GM10266 (cell line): ENCODE measurements around the gene PNLIPRP2.

Experiments
- DNase-seq: peaks from one replicate; pipeline ENCODE4 v3.0.0; 2012; ENCODE audit errors: extremely low spot score
- TF ChIP-seq, protein P1 (sequence below): IDR thresholded peaks from 2 replicates; pipeline ENCODE4 v1.5.1; 2012; ENCODE audit warnings: mild to moderate bottlenecking, low read depth; ENCODE audit not compliant: control insufficient read depth, insufficient read depth; ENCODE audit errors: missing control alignments

The PNLIPRP2 gene

DNA sequence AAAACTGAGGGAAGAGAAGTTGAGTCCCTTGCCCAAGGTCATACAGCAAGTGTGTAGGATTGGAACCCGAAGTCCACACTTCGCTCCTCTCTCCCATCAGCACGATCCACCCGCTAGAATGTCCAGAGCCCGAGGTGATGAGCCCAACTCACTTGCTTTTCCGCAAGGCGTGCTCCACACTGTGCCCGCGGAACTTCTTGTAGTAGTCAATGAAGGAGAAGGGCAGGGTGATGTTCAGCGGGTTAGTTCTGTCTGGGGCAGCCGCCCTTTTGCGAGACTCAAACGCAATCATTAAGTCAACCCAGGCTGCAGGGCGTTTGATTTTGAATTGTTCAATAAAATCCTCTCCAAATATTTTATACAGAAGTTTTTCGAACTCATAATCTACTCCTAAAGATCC lies 58.6 kb downstream of the PNLIPRP2 start:
- no peak for DNase-seq
- TF ChIP-seq, protein P1, sequence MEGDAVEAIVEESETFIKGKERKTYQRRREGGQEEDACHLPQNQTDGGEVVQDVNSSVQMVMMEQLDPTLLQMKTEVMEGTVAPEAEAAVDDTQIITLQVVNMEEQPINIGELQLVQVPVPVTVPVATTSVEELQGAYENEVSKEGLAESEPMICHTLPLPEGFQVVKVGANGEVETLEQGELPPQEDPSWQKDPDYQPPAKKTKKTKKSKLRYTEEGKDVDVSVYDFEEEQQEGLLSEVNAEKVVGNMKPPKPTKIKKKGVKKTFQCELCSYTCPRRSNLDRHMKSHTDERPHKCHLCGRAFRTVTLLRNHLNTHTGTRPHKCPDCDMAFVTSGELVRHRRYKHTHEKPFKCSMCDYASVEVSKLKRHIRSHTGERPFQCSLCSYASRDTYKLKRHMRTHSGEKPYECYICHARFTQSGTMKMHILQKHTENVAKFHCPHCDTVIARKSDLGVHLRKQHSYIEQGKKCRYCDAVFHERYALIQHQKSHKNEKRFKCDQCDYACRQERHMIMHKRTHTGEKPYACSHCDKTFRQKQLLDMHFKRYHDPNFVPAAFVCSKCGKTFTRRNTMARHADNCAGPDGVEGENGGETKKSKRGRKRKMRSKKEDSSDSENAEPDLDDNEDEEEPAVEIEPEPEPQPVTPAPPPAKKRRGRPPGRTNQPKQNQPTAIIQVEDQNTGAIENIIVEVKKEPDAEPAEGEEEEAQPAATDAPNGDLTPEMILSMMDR: no peak

DNA sequence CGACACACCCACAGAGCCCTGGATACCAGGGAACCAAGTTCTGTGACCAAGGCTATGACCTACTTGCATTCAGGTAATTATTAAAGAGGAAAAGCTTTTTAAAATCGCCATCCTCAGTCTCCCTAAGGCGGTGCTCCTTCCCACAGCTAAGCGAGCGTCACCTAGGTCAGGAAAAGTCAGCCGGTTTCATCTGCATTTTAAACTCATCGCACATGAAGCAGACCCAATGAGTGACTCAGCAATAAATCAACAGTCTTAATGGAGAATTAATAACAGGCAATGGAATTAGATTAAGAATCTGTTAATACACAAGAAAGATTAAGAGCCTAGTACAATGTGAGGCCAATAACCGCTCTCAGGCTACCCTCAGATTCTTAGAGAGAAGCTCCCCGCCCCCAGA lies 62.4 kb downstream of the PNLIPRP2 start:
- TF ChIP-seq, protein P1: no peak
- DNase-seq: no peak

DNA sequence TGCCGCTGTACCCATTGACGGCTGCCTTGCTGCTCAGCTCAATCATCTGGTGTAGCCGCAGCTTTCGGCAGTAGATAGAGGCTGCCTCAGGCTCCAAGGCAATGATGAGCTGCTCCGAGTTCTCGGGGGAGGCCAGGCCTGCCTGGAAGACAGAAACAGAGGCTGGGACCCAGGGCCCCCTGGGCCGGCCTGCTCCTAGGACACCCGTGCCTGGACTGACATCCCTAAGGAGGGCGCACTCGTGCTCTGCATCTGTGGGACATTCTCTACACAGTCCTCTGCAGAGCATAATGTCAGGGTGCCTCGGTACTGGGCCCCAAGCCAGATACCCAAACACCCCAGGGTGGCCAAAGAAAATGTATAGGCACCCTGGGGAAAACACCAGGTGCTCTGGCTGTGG lies 63.1 kb downstream of the PNLIPRP2 start:
- TF ChIP-seq, protein P1: no peak
- DNase-seq: no peak

DNA sequence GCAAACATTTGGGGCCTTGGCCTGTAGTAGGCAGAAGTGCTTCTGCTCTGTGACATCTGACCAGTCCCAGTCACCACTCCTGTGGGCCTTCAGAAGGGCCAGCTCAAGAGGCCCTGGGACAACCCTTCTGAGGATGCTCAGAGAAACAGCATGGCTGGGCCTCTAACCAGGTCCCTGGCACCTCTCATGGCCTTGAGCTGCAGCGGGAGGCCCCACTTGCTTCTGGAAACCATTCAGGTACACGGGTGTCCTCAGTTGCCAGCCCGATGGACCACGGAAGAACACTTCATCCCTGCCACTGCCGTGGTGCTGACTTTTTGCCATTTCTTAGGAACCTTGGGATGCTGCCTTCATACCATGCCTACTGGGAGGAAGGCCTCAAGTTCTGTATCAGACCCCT lies 64.0 kb downstream of the PNLIPRP2 start:
- DNase-seq: no peak
- TF ChIP-seq, protein P1: no peak

DNA sequence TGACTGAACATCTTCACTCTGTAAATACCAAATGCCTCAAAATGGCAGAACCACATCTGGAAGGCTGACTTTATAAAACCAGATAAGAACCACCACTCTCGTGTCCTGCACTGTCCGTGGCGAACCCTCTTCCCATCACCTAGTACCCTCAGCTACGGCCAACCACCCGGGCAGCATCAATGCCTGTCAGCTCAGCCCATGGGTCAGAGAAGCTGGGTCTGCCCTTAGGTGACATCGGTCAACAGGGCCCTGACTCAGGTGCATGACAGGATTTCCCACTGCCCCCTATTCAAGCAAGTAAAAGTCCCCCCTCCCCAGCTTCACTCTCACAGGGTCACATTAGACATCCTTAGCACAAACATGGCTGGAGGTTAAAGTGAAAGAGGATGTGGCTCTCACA lies 65.1 kb downstream of the PNLIPRP2 start:
- TF ChIP-seq, protein P1: no peak
- no peak for DNase-seq

DNA sequence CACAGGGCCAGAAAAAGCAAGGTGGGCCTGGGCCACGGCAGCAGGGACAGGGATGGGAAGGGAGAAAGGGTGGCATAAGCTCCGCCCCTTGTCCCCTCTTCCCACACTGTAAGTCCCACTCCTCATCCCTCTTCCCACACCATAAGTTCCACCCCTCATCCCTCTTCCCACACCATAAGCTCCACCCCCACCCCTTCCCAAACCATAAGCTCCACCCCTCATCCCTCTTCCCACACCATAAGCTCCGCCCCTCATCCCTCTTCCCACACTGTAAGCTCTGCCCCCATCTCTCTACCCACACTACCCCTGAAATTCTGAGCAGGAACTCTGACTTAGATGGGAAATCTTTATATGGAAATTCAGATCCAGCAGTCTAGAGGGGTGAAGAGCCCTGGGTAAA lies 65.9 kb downstream of the PNLIPRP2 start:
- DNase-seq: no peak

DNA sequence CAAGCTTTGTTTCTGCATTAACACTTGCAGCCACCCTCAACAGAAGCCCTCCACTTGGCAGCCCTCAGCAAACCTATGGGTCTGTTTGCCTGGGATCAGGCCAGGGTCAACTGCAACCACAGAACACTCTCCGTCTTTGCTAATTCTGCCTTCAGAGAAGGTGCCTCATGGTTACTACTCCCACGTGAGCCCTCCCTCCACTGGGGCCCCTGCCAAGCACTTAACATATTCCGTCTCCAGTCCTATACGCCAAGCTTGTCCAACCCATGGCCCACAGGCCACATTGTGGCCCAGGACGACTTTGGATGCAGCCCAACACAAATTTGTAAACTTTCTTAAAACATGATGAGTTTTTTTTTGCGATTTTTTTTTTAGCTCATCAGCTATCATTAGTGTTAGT lies 66.9 kb downstream of the PNLIPRP2 start:
- no peak for DNase-seq
- TF ChIP-seq, protein P1: no peak

More for the DNA sequence above, 65.9 kb downstream of the PNLIPRP2 start:
- TF ChIP-seq, protein P1: no peak

DNA sequence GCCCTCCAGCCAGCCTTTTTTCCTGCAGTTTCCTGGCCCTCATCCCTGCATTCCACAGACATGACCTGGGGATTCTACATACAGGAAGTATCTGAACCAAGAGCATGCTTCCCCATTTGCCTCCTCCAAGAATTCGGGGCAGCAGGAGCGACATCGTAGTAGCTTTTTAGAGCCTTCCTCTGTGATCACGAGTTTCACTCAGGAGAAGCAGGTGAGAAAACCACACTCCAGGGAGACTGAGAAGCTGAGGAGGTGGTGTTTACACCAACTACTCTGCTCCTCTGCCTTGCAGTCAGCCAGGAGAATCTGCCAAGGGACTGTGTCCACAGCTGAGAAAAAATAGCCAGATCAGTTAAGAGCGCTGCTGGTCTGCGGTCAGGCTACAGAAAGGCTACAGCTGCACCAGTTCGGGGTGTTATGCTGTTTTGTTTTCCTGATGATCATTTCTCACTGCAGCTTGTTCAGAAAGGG lies 67.5 kb downstream of the PNLIPRP2 start:
- DNase-seq: no peak
- TF ChIP-seq, protein P1: no peak
